Medulla oblongata (tissue), 1 donor: ENCODE results near the gene C7orf33.

Experiments used
- DNase-seq: peaks from one replicate; pipeline ENCODE4 v3.0.0-alpha.2; 2015; ENCODE audit errors: extremely low spot score

C7orf33 gene

GRCh38 chr7:148626828-148627227 lies 36.3 kb downstream of the C7orf33 start:
- DNase-seq, result no peak

GRCh38 chr7:148628011-148628410 lies 37.4 kb downstream of the C7orf33 start:
- no peak for DNase-seq

- DNase-seq, result no peak
These were observed 39.5 kb downstream of the C7orf33 start for GRCh38 chr7:148630078-148630477.

GRCh38 chr7:148633761-148634160 lies 43.2 kb downstream of the C7orf33 start:
- DNase-seq, result no peak

- DNase-seq, result no peak
These were observed 46.5 kb downstream of the C7orf33 start for GRCh38 chr7:148637094-148637493.

- no peak for DNase-seq
These were observed 55.3 kb downstream of the C7orf33 start for GRCh38 chr7:148645898-148646297.

- DNase-seq, result no peak
These were observed 59.8 kb downstream of the C7orf33 start for GRCh38 chr7:148650232-148650858.

- DNase-seq, result no peak
These were observed 62.2 kb downstream of the C7orf33 start for GRCh38 chr7:148652773-148653172.

- DNase-seq, result no peak
These were observed 67.4 kb downstream of the C7orf33 start for GRCh38 chr7:148657929-148658328.

GRCh38 chr7:148661471-148661870 lies 70.9 kb downstream of the C7orf33 start:
- no peak for DNase-seq

GRCh38 chr7:148662646-148663045 lies 72.1 kb downstream of the C7orf33 start:
- no peak for DNase-seq

GRCh38 chr7:148664324-148664723 lies 73.8 kb downstream of the C7orf33 start:
- peak; percentile 56 for DNase-seq

GRCh38 chr7:148665221-148665620 lies 74.7 kb downstream of the C7orf33 start:
- DNase-seq, result no peak
